Erythroblast (primary cell): ENCODE results near the gene SLC6A13.

Experiments used
- GATA1 ChIP-seq: IDR thresholded peaks from 2 replicates; pipeline ENCODE4 v1.6.1; 2011; ENCODE audit warnings: low read depth, mild to moderate bottlenecking, control low read depth, low read length, moderate library complexity
- POLR2A ChIP-seq: IDR thresholded peaks from 2 replicates; pipeline ENCODE4 v1.6.1; 2011; ENCODE audit warnings: mild to moderate bottlenecking, low read length

GRCh38 chr12:292186-292585, 29.6 kb upstream of the SLC6A13 start:
- TF ChIP-seq POLR2A (no peak), GATA1 (no peak)
